NCI-H2029 (cell line): ENCODE data around the gene KLF16.

Experiments
- DNase-seq: peaks from one replicate; lab custom pipeline; 2025; lab: John Stamatoyannopoulos, UW

KLF16 gene

GRCh38 chr19:1843116-1843515, 20.3 kb downstream of the KLF16 start:
- no peak for DNase-seq

- no peak for DNase-seq
Measured at GRCh38 chr19:1841209-1841924, 22.0 kb downstream of the KLF16 start.

GRCh38 chr19:1840541-1841115, 22.8 kb downstream of the KLF16 start:
- DNase-seq: no peak

GRCh38 chr19:1839658-1840540, 23.5 kb downstream of the KLF16 start:
- no peak for DNase-seq

- no peak for DNase-seq
Measured at GRCh38 chr19:1837625-1838105, 25.7 kb downstream of the KLF16 start.

- no peak for DNase-seq
Measured at GRCh38 chr19:1837222-1837565, 26.2 kb downstream of the KLF16 start.

- DNase-seq: no peak
Measured at GRCh38 chr19:1836458-1837221, 26.7 kb downstream of the KLF16 start.

- DNase-seq: no peak
Measured at GRCh38 chr19:1833540-1833939, 29.8 kb downstream of the KLF16 start.

- DNase-seq: no peak
Measured at GRCh38 chr19:1832046-1832663, 31.2 kb downstream of the KLF16 start.

- DNase-seq: no peak
Measured at GRCh38 chr19:1830978-1831377, 32.4 kb downstream of the KLF16 start.

GRCh38 chr19:1830568-1830967, 32.8 kb downstream of the KLF16 start:
- DNase-seq: no peak

- DNase-seq: no peak
Measured at GRCh38 chr19:1829958-1830357, 33.4 kb downstream of the KLF16 start.

GRCh38 chr19:1828279-1829238, 34.8 kb downstream of the KLF16 start:
- no peak for DNase-seq

- no peak for DNase-seq
Measured at GRCh38 chr19:1827566-1828278, 35.7 kb downstream of the KLF16 start.

GRCh38 chr19:1826557-1827521, 36.5 kb downstream of the KLF16 start:
- no peak for DNase-seq

- DNase-seq: peak; percentile 27
Measured at GRCh38 chr19:1825909-1826556, 37.3 kb downstream of the KLF16 start.

GRCh38 chr19:1824252-1824622, 39.1 kb downstream of the KLF16 start:
- DNase-seq: no peak
